ENCODE data around the gene ERMAP. TPM values are rescaled to one million over a fixed set of nuclear protein-coding genes. Genes with fewer than 3 reads are reported as not detected.

Gene ERMAP, protein sequence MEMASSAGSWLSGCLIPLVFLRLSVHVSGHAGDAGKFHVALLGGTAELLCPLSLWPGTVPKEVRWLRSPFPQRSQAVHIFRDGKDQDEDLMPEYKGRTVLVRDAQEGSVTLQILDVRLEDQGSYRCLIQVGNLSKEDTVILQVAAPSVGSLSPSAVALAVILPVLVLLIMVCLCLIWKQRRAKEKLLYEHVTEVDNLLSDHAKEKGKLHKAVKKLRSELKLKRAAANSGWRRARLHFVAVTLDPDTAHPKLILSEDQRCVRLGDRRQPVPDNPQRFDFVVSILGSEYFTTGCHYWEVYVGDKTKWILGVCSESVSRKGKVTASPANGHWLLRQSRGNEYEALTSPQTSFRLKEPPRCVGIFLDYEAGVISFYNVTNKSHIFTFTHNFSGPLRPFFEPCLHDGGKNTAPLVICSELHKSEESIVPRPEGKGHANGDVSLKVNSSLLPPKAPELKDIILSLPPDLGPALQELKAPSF
- total RNA-seq (ENCODE audit: low replicate concordance), result 8.3 and 10.4 TPM in 2 replicates

DNA sequence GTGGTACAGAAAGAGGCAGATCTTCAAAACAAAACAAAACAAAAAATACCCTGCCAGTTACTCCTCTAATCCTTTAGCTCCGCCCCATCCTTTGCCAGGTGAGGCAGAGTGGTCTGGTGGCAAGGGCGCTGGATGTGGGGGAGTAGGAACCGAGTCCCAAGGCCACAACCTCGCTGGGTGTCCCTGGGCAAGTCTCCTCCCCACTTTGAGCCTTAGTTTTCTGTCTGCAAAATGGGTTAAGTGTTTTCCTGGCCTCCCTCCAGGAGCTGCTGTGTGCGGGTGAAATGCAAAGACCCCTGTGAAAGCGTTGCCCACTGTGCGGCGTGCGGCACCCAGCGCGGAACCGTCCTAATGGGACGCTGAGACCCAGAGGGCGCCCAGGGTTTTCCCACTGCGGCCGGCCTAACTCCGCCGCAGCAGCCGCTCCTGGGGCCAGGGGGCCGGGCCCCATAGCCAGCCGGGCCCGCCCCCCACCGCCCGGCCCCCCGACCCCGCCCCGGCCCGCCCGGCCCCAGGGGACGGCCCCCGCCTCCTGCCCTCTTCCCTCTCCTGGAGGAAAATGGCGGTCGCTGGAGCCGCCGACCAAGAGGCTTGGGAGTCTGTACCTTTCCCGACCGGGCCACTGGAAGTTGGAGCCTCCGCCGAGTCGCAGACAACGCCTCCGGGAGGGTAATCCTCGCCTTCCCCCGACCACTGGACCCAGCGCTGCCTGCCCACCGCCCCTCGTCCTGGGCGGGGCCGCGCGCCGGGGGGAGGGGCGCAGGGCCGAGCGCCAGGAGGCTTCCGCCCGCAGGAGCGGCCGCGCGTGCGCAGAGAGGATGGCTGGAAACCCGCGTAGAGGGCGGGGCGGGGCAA is at the start of gene ERMAP, which contains the start of gene SVBP:
Gene ERMAP, plus strand, starts transcription at position 538 of the 855 bp plus-strand sequence. CDS start 13,327 bp downstream, outside the sequence.
Gene SVBP, minus strand, starts transcription at position 813 of the 855 bp plus-strand sequence. CDS start 853 bp downstream, outside the sequence.

DNA sequence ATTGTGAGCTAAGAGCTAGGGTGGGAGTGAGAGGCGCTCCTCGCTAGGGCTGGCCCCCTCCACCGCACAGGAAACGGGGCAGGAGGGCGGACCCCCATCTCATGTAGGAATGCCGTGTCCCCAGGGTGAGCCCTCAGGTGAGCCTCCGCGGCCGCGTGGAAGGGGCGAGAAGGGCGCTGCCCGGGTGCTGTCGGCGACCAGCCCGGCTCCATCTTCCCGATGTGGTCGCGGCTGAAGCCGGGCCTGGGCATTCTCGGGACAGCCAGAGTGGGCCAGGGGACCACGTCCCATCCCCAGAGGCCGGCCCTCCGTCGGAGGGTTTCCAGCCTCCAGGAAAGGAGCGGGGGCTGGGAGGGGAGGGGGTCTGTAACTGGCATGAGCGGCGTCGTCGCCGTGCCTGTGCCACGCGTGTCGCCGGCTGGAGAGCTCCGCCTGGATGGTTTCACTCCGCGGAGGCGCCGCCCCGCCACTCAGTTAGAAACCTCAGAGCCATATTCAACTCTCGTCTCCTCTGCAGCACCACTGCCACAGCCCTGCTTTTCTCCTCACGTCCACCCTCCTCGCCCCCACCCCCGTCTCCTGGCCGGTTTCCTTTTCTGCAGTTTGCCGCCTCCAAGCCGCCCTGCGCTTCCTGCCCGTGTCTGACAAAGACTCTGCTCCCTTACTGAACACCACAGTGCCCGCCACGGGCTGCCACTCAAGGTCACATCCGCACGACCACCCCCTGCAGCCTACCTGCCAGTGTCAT is 31.8 kb upstream of the ERMAP start, which contains the start of gene TMEM269:
Gene TMEM269, plus strand, starts transcription at position 46 of the 748 bp plus-strand sequence. CDS start 4,903 bp downstream, outside the sequence.

DNA sequence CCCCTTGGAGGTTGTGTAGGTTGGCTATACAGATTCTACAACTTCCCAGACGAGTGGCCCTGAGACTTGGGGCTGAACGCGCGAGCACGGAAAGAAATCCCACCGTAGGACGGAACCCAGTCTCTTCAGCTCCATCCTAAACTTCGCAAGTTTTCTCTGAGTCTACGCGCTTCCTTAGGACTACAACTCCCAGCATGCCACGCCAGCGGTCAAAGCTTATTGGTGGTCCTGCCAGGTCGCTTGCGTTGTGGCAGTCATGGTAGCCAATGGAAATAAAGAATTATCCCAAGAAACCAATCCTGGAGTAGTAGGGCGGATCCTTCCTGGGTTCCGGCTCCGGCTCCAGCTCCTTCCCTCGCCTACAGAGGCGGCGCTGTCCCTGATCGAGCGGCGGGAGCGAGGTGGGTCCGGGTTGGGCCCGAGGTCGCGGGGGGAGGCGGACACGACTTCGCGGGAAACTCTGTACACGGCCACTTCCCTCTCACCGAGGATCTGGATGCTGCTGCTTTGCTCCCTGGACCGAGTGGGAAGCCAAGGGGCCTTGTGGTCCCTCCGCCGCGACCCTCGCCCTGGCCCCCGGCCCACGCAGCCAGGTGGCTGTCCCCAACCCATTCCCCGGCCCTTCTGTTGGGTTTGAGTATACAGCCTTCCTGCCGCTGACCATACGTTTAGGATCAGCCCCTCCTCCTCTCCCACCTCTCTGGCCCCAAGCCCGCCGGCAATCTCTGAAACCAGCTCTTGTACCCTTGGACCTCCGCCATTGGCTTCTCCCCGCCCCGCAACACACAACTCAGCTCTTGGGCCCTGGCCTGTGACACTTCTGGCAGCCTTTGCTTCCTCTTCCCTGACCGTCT is 29.6 kb downstream of the ERMAP start, which contains the start of gene ZNF691:
Gene ZNF691, plus strand, starts transcription at position 357 of the 854 bp plus-strand sequence. CDS start 3,046 bp downstream, outside the sequence.

Other genes with a start within 250 kb of the ERMAP start
- gene PPIH, start 158.7 kb upstream of the ERMAP start, total RNA-seq (ENCODE audit: low replicate concordance), result 20.9 and 28.3 TPM in 2 replicates
- 851 and 971 TPM in 2 replicates for gene YBX1, start 134.7 kb upstream of the ERMAP start, total RNA-seq (ENCODE audit: low replicate concordance)
- gene CLDN19, start 76.9 kb upstream of the ERMAP start, total RNA-seq (ENCODE audit: low replicate concordance), result not detected in 2 replicates
- 77.6 and 205 TPM in 2 replicates for gene P3H1, start 50.1 kb upstream of the ERMAP start, total RNA-seq (ENCODE audit: low replicate concordance)
- 0.82 and 3.2 TPM in 2 replicates for gene C1orf50, start 49.9 kb upstream of the ERMAP start, total RNA-seq (ENCODE audit: low replicate concordance)
- 0.12 TPM in 1 of 2 replicates, not detected in the other for gene TMEM269, start 32.1 kb upstream of the ERMAP start, total RNA-seq (ENCODE audit: low replicate concordance)
- gene SVBP, start 275 bp downstream of the ERMAP start, total RNA-seq (ENCODE audit: low replicate concordance), result 5.0 and 18.3 TPM in 2 replicates
- 8.8 and 11.6 TPM in 2 replicates for gene ZNF691, start 29.5 kb downstream of the ERMAP start, total RNA-seq (ENCODE audit: low replicate concordance)
- gene SLC2A1, start 141.7 kb downstream of the ERMAP start, total RNA-seq (ENCODE audit: low replicate concordance), result 43.1 and 92.6 TPM in 2 replicates